PC-9 (cell line): ENCODE results near the gene ROS1. TPM values are rescaled to one million over a fixed set of nuclear protein-coding genes. Genes with fewer than 3 reads are reported as not detected.

Source experiments
- BruUV-seq: library from RNA; stranded (reverse); fragments of 400-500 nt; replicated peaks from 2 replicates; lab custom pipeline; 2021; lab: Mats Ljungman, UMichigan
- CTCF ChIA-PET: fragments of 300-600 bp; sonication (Branson Sonifier 250); formaldehyde crosslinking; loops from one replicate; lab custom pipeline; 2022; ENCODE audit warnings: antibody characterized with exemption; lab: Charles Lee
- POLR2A ChIA-PET: fragments of 300-600 bp; sonication (Branson Sonifier 250); formaldehyde crosslinking; loops from one replicate; lab custom pipeline; 2022; ENCODE audit warnings: antibody characterized with exemption; ENCODE audit not compliant: unreplicated experiment; lab: Charles Lee
- DNase-seq, 2 experiments: peaks; one replicate each; pipeline versions ENCODE4 v3.0.0 to v3.0.0-alpha.2; 2015 to 2022; ENCODE audit warnings: mixed read lengths in 1 of 2
- H2AFZ ChIP-seq: fragments of 200-600 bp; sonication (generic); 2 replicates; pipeline ENCODE4 v1.8.1; 2017; ENCODE audit warnings: antibody characterized with exemption
- H3F3A ChIP-seq: fragments of 200-600 bp; sonication (generic); 2 replicates; pipeline ENCODE4 v1.8.1; 2017; ENCODE audit warnings: antibody characterized with exemption, mild to moderate bottlenecking, low read depth; ENCODE audit not compliant: insufficient read depth
- H3K27ac ChIP-seq: fragments of 200-600 bp; sonication (generic); 2 replicates; pipeline ENCODE4 v1.6.1; 2016; ENCODE audit warnings: mixed run types
- H3K27me3 ChIP-seq: fragments of 200-600 bp; sonication (generic); 2 replicates; pipeline ENCODE4 v1.6.1; 2016; ENCODE audit warnings: low read depth, mixed run types; ENCODE audit not compliant: insufficient read depth
- H3K36me3 ChIP-seq: fragments of 200-600 bp; sonication (generic); 2 replicates; pipeline ENCODE4 v1.6.1; 2016; ENCODE audit warnings: low read depth, mixed run types
- H3K4me1 ChIP-seq: fragments of 200-600 bp; sonication (generic); replicated peaks from 2 replicates; pipeline ENCODE4 v1.6.1; 2016; ENCODE audit warnings: mixed run types; ENCODE audit not compliant: insufficient read depth
- H3K4me2 ChIP-seq: fragments of 200-600 bp; sonication (generic); 2 replicates; pipeline ENCODE4 v1.6.1; 2017; ENCODE audit warnings: mixed run types
- H3K4me3 ChIP-seq: fragments of 200-600 bp; sonication (generic); 2 replicates; pipeline ENCODE4 v1.6.1; 2016; ENCODE audit warnings: mixed run types
- H3K79me2 ChIP-seq: fragments of 200-600 bp; sonication (generic); 2 replicates; pipeline ENCODE4 v1.6.1; 2017; ENCODE audit warnings: low read depth, mixed run types
- H3K9me2 ChIP-seq: fragments of 200-600 bp; sonication (generic); 2 replicates; pipeline ENCODE4 v1.8.1; 2017; ENCODE audit warnings: mild to moderate bottlenecking; ENCODE audit not compliant: insufficient read depth
- H3K9me3 ChIP-seq: fragments of 200-600 bp; sonication (generic); 2 replicates; pipeline ENCODE4 v1.8.1; 2016; ENCODE audit warnings: low read depth; ENCODE audit not compliant: insufficient read depth
- H4K20me1 ChIP-seq: fragments of 200-600 bp; sonication (generic); 2 replicates; pipeline ENCODE4 v1.8.1; 2017; ENCODE audit not compliant: insufficient read depth
- EZH2 ChIP-seq: fragments of 200-600 bp; sonication (generic); IDR thresholded peaks from 2 replicates; pipeline ENCODE4 v1.8.0; 2017; ENCODE audit warnings: antibody characterized with exemption, low read depth
- intact Hi-C: fragments of 100-400 bp; cut with micrococcal nuclease; formaldehyde crosslinking; loops from one replicate; pipeline ENCODE4 v1.10.0; 2022; ENCODE audit not compliant: unreplicated experiment
- total RNA-seq: library from RNA; stranded (reverse); gene quantifications from 2 replicates; pipeline ENCODE4 v1.2.3, GENCODE V29; 2021
- TF ChIP-seq, protein P1 (sequence below): fragments of 200-600 bp; sonication (generic); conservative IDR thresholded peaks from 2 replicates; pipeline ENCODE4 v1.6.1; 2017; ENCODE audit warnings: mixed run types, antibody characterized with exemption, mild to moderate bottlenecking, moderate library complexity

Gene ROS1
- total RNA-seq, 1 experiment from 2014 or later = not detected

GRCh38 chr6:117298941-117299340 lies 126.8 kb downstream of the ROS1 start:
- intact Hi-C loops = no loop called here
- Histone ChIP-seq H4K20me1 (no peaks in the 10 kb centered on the region), H3K27ac (no peak overlapping the region), H3K79me2 (no peaks in the 10 kb centered on the region), H3K9me2 (peaks cover 3% of the 10 kb centered on the region; the same call in 1 of the 2 replicates), H3K4me3 (no peak overlapping the region), H3K36me3 (no peaks in the 10 kb centered on the region), H3F3A (no peaks in the 10 kb centered on the region), H2AFZ (no peak overlapping the region), H3K27me3 (no peaks in the 10 kb centered on the region), H3K9me3 (no peaks in the 10 kb centered on the region), H3K4me1 (no peaks in the 10 kb centered on the region), H3K4me2 (no peak overlapping the region)
- no TSS peak for BruUV-seq
- DNase-seq = no peak
- TF ChIP-seq EZH2 = no peak
- TF ChIP-seq, protein P1, sequence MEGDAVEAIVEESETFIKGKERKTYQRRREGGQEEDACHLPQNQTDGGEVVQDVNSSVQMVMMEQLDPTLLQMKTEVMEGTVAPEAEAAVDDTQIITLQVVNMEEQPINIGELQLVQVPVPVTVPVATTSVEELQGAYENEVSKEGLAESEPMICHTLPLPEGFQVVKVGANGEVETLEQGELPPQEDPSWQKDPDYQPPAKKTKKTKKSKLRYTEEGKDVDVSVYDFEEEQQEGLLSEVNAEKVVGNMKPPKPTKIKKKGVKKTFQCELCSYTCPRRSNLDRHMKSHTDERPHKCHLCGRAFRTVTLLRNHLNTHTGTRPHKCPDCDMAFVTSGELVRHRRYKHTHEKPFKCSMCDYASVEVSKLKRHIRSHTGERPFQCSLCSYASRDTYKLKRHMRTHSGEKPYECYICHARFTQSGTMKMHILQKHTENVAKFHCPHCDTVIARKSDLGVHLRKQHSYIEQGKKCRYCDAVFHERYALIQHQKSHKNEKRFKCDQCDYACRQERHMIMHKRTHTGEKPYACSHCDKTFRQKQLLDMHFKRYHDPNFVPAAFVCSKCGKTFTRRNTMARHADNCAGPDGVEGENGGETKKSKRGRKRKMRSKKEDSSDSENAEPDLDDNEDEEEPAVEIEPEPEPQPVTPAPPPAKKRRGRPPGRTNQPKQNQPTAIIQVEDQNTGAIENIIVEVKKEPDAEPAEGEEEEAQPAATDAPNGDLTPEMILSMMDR = no peak
- CTCF ChIA-PET = interaction anchor here (0.6 kb wide), 1 partner anchor 110 kb away, joined by 5 read pairs; no protein-coding TSS in a partner anchor
- POLR2A ChIA-PET = no interaction called here

DNA sequence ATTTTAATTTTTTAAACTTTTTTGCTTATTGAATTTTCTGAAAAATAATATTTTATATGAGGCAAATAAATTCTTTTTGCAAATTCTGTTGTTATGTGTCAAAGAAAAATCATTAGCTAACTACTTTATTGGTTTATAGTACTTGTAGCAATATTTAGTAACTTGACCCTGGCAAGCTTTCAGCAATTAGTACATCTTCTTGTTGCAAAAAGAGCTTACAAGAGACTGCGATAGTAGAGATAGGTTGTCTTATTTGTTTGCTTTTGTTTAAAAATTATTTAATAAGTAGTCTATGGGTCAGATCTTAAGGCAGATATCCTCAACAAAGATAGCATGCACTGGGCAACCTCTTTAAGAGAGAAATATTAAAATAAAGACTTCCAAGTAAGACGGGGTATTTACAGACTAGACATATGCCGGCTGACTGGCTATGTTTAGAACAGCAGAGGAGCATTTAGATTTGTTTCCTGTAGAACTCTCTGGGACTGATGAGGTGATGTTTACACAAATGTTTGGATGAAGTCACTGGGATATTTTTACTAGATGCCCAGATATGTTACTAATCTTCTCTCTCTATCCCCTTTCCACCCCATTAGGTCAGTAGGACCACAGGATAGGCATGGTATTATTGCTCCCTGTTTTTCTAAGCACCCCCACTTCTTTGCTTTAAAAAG lies 135.4 kb downstream of the ROS1 start:
- POLR2A ChIA-PET = no interaction called here

GRCh38 chr6:117288083-117288715 lies 137.5 kb downstream of the ROS1 start:
- Histone ChIP-seq H3K4me2 (no peak overlapping the region), H3K36me3 (no peaks in the 10 kb centered on the region), H3K27me3 (no peaks in the 10 kb centered on the region), H4K20me1 (no peaks in the 10 kb centered on the region), H3K4me3 (no peak overlapping the region), H2AFZ (no peak overlapping the region), H3F3A (no peaks in the 10 kb centered on the region), H3K79me2 (no peaks in the 10 kb centered on the region), H3K9me2 (no peaks in the 10 kb centered on the region), H3K4me1 (no peaks in the 10 kb centered on the region), H3K9me3 (no peaks in the 10 kb centered on the region), H3K27ac (no peak overlapping the region)
- intact Hi-C loops = no loop called here
- no TSS peak for BruUV-seq
- ChIA-PET CTCF (no interaction called here), POLR2A (no interaction called here)
- TF ChIP-seq, protein P1 = no peak
- TF ChIP-seq EZH2 = no peak
- DNase-seq = no peak

More for the DNA sequence above, 135.4 kb downstream of the ROS1 start:
- no TSS peak for BruUV-seq
- intact Hi-C loops = no loop called here
- Histone ChIP-seq H3K4me3 (no peak overlapping the region), H3K9me3 (no peaks in the 10 kb centered on the region), H2AFZ (no peak overlapping the region), H3K4me2 (no peak overlapping the region), H3K4me1 (no peaks in the 10 kb centered on the region), H3K79me2 (no peaks in the 10 kb centered on the region), H3K27ac (no peak overlapping the region), H4K20me1 (no peaks in the 10 kb centered on the region), H3F3A (no peaks in the 10 kb centered on the region), H3K27me3 (no peaks in the 10 kb centered on the region), H3K9me2 (no peaks in the 10 kb centered on the region), H3K36me3 (no peaks in the 10 kb centered on the region)
- TF ChIP-seq EZH2 = no peak
- TF ChIP-seq, protein P1 = no peak
- no peak for DNase-seq
- CTCF ChIA-PET = no interaction called here
